ENCODE data around the gene CCER1. TPM values are rescaled to one million over a fixed set of nuclear protein-coding genes. Genes with fewer than 3 reads are reported as not detected.

Gene CCER1
- total and polyA plus RNA-seq, 2 donors = not detected

DNA sequence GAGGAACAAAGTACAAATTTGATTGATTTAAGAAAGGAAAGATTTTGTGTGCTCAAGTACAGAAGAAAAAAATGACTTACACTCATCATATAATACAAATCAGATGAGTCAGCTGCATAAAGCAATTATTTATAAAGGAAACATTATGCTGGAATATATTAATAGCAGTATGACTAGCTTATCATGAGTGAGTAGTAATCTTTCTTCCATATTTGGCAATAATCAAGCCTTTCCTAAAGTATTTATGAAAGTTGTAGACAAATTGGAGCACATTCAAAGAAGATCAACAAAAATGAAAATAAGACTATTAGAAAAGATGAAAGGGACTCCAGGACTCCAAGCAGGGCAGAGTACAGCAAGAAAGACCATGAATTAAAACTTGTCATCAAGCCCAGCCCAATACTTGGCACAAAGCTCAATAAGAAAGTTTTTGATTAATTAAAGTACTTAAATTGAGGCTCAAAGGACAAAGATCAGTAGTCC, 32.8 kb downstream of the CCER1 start:
- H3K4me3 ChIP-seq (ENCODE audit: low read depth, low read length) = no peak overlapping the region
- H3K27ac ChIP-seq (ENCODE audit: low read depth) = no peak overlapping the region
- H3K36me3 ChIP-seq (ENCODE audit: insufficient read depth) = no peaks in the 10 kb centered on the region
- no peaks in the 10 kb centered on the region for H3K4me1 ChIP-seq (ENCODE audit: insufficient read depth)
- DNase-seq (ENCODE audit: extremely low spot score) = no peak

DNA sequence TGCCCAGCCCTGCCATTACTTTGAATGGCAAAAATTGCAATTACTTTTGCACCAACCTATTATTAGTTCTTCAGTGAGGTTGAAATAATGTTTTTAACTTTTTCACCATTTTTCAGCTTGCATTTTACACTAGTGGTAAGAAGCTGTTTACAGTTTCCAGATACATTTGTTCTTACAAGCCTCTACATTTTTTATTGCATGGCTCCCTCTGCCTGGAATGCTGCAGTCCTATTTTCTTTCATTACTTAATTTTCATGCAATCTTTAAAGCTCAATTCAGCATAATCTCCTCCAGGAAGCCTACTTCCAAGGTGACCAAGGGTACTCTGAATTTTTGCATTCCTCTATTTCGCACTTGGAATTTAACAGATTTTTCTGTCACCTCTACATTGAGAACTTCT, 33.4 kb downstream of the CCER1 start:
- no peaks in the 10 kb centered on the region for H3K4me1 ChIP-seq (ENCODE audit: insufficient read depth)
- 87% methylated on average over 1 of the region's 1 CpG for WGBS
- no peak overlapping the region for H3K27ac ChIP-seq (ENCODE audit: low read depth)
- H3K36me3 ChIP-seq (ENCODE audit: insufficient read depth) = no peaks in the 10 kb centered on the region
- no peak for DNase-seq (ENCODE audit: extremely low spot score)
- H3K4me3 ChIP-seq (ENCODE audit: low read depth, low read length) = no peak overlapping the region

DNA sequence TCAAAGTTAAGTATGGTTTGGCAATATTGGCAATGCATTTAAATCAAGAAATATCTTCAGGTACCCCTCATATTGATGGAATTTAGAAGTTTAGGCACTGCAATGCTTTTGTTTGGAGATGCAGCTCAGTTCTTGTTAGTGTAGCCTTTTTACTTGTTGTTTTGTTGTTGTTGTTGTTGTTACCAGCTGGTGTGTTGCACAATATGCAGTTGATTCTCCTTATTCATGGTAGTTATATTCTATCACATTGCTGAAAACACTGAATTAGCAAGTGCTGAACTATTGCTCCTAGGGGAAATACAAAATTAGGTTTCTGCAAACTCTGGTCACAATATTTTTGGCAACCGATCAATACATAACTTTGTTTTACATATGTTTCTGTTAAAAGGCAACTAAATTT, 34.8 kb downstream of the CCER1 start:
- no peak for DNase-seq (ENCODE audit: extremely low spot score)
- Histone ChIP-seq H3K36me3 (ENCODE audit: insufficient read depth) (no peaks in the 10 kb centered on the region), H3K4me1 (ENCODE audit: insufficient read depth) (peaks cover 2% of the 10 kb centered on the region), H3K27ac (ENCODE audit: low read depth) (no peak overlapping the region), H3K4me3 (ENCODE audit: low read depth, low read length) (no peak overlapping the region)
- 96% methylated on average over 1 of the region's 1 CpG for WGBS

DNA sequence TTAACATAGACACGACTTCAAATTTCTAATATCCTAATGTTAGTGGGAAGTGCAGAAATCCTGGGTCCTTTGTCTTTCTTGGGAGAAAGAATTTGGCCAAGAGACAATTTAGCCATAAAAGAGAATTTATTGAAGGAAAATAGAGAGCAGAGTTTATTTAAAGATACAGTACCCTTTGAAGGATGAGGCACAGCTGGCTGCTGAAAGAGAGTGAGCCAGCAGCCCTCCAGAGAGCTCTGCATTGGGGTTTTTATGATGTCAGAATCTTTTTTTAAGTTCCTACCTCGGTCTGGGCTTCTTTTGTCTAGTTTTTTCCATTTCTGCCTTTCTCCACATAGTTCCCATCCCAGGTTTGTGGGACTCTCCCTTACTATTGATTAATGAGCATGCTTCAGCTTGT, 37.5 kb downstream of the CCER1 start:
- no peak overlapping the region for H3K4me3 ChIP-seq (ENCODE audit: low read depth, low read length)
- no peaks in the 10 kb centered on the region for H3K36me3 ChIP-seq (ENCODE audit: insufficient read depth)
- 27% methylated on average over 2 of the region's 2 CpGs for WGBS
- DNase-seq (ENCODE audit: extremely low spot score) = no peak
- no peak overlapping the region for H3K27ac ChIP-seq (ENCODE audit: low read depth)
- H3K4me1 ChIP-seq (ENCODE audit: insufficient read depth) = peaks cover 2% of the 10 kb centered on the region

DNA sequence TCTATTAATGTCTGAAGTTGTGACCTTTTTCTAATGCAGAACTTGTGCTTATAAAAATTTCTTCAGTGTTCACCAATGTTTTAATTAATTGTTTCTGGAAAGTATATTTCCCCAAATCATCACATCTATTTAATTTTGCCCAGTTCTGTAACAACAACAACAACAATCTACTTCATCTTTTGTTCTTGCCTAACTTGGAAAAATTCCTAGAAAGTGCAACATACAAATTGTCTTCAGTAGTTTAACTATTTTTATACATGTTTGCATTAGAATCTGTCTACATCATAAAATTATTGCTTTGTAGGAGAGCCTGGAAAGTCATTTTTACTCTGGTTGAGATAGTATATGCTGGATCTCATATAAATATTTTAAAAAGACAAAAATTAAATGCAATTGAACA, 38.5 kb downstream of the CCER1 start:
- H3K27ac ChIP-seq (ENCODE audit: low read depth) = no peak overlapping the region
- H3K4me3 ChIP-seq (ENCODE audit: low read depth, low read length) = no peak overlapping the region
- H3K36me3 ChIP-seq (ENCODE audit: insufficient read depth) = no peaks in the 10 kb centered on the region
- H3K4me1 ChIP-seq (ENCODE audit: insufficient read depth) = peaks cover 2% of the 10 kb centered on the region
- no peak for DNase-seq (ENCODE audit: extremely low spot score)

DNA sequence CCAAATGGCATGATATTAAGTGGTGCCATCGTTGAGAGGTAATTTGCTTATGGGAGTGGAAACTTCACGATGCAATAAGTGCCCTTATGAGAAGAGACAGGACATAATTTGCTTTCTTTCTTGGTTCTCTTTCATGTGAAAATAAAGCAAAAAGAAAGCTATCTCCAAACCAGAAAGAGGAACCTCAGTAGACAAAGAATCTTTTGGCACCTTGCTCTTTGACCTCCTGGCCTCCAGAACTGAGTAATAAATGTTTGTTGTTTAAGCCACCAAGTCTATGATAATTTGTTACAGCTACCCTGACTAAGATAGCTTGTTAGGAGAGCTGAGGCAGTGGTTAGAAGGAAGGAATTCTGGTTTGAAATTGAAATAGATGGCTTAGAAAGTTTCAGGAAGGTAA, 39.6 kb downstream of the CCER1 start:
- Histone ChIP-seq H3K4me3 (ENCODE audit: low read depth, low read length) (no peak overlapping the region), H3K36me3 (ENCODE audit: insufficient read depth) (no peaks in the 10 kb centered on the region), H3K27ac (ENCODE audit: low read depth) (no peak overlapping the region), H3K4me1 (ENCODE audit: insufficient read depth) (peaks cover 2% of the 10 kb centered on the region)
- DNase-seq (ENCODE audit: extremely low spot score) = no peak
- WGBS = 95% methylated on average over 2 of the region's 2 CpGs

DNA sequence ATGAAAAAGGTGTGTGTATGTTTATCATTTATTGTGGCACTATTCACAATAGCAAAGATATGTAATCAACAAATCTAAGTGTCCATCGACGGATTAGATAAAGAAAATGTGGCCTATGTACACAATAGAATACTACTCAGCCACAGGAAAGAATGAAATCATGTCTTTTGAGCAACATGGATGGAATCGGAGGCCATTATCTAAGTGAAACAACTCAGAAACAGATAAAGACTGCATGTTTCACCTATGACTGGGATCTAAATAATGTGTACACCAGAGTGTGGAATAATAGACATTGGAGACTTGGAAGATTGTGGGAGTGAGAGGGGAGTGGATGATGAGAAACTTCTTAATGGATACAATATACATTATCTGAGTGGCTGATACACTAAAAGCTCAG, 44.0 kb downstream of the CCER1 start:
- Histone ChIP-seq H3K36me3 (ENCODE audit: insufficient read depth) (no peaks in the 10 kb centered on the region), H3K4me1 (ENCODE audit: insufficient read depth) (peaks cover 2% of the 10 kb centered on the region), H3K27ac (ENCODE audit: low read depth) (no peak overlapping the region), H3K4me3 (ENCODE audit: low read depth, low read length) (no peak overlapping the region)
- 86% methylated on average over 3 of the region's 3 CpGs for WGBS
- DNase-seq (ENCODE audit: extremely low spot score) = no peak

DNA sequence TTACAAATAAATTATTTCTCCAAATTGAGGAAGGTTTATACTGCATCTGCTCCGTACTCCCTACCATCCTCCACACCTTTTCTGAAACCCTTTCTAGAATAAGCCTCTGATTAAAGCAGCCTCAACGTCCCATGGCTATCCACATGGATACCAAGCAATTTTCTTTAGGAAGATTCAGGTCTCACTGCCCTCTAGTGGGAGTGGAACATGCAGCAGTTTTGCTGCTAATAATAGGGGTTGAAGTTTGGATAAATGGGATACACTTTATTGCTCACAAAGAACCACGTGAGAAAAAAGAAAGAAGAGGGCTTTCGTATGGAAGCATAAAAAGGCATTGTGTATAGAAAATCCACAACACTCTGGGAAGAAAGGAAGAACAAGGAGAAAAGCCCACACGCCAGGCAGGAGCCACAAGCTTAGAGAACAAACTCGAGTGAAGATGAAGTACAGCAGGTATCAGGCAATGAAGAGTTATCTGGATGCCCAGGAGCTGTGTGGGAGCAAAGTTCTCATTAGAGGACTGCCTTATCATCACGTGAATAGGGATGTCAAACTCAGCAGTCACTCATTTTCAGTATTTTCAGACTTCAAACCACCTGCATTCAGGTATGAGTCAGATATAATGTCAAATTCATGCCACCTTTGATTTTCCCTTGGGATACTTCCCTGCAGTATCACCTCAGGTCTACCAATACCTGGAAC, 45.8 kb downstream of the CCER1 start:
- no peaks in the 10 kb centered on the region for H3K36me3 ChIP-seq (ENCODE audit: insufficient read depth)
- no peaks in the 10 kb centered on the region for H3K4me1 ChIP-seq (ENCODE audit: insufficient read depth)
- no peak overlapping the region for H3K27ac ChIP-seq (ENCODE audit: low read depth)
- H3K4me3 ChIP-seq (ENCODE audit: low read depth, low read length) = no peak overlapping the region
- DNase-seq (ENCODE audit: extremely low spot score) = no peak
- 58% methylated on average over 7 of the region's 7 CpGs for WGBS

DNA sequence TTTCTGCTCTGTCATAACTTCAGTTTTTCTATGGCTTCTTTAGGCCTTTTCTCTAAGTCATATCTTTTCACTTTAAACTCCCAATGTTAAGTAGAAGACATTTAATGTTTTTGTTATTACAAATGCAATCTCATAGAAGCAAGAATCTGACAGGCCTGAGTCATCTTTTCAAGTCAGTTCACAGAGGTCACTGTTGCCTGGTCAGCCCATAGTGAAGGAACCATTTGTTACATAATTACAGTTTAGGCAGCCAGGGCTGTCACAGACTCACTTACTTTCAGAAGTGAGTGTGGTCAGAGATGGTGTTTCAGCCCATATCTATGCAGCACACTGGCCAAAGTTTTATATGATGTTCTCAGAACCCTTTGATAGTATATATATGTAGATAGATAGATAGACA, 46.5 kb downstream of the CCER1 start:
- no peak for DNase-seq (ENCODE audit: extremely low spot score)
- Histone ChIP-seq H3K27ac (ENCODE audit: low read depth) (no peak overlapping the region), H3K4me1 (ENCODE audit: insufficient read depth) (no peaks in the 10 kb centered on the region), H3K36me3 (ENCODE audit: insufficient read depth) (no peaks in the 10 kb centered on the region), H3K4me3 (ENCODE audit: low read depth, low read length) (no peak overlapping the region)

DNA sequence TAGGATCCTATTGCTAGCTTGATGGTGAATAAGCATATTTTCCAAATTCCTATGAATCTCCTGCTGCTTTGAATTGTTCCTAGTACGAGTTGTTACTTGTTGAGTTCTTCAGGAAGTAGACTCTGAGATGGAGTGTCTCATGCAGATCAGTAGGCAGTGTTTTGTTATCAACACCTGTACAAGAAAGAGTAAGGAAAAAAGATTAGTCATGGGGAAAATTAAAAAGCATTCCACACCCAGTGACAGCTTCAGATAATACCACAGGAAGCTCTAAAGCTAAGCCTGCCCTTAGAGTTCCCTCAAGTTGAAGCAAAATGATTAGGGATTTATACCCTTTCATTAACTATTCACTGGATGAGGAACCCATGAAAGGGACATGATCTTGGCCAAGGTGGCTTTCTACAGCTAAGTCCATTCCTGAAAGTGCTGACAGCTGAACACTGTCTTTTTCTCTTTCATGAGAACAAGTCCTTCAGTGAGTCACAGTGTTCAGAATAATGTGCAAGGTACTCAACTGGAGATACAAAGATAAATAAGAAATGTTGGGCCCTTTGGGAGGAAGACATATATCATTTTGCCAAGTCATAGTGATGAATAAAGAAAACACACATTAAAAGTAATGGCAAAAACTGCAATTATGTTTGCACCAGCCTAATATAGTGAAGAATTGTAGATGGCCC, 49.1 kb downstream of the CCER1 start:
- WGBS = 81% methylated on average over 1 of the region's 1 CpG
- Histone ChIP-seq H3K4me1 (ENCODE audit: insufficient read depth) (no peaks in the 10 kb centered on the region), H3K27ac (ENCODE audit: low read depth) (no peak overlapping the region), H3K4me3 (ENCODE audit: low read depth, low read length) (no peak overlapping the region), H3K36me3 (ENCODE audit: insufficient read depth) (no peaks in the 10 kb centered on the region)
- no peak for DNase-seq (ENCODE audit: extremely low spot score)

DNA sequence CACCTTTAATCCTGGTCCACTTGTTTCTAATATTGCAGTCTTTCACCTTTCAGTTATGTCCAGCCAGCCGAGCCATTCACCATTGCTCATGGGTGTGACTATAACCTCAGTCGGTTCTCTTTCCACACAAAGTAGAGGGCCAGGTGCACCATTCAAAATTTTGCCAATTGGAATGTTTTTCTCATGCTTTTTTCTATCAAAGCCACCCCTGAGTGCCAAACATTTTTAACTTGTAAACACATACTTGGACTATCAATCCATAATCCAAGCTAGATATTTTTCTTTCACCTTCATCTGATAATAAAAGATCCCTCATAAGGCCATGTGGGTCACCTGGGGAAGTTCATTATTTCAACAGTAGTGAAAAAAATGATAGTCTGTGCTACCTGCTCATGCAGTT, 52.4 kb downstream of the CCER1 start:
- H3K4me1 ChIP-seq (ENCODE audit: insufficient read depth) = no peaks in the 10 kb centered on the region
- no peak overlapping the region for H3K4me3 ChIP-seq (ENCODE audit: low read depth, low read length)
- 94% methylated on average over 2 of the region's 2 CpGs for WGBS
- no peaks in the 10 kb centered on the region for H3K36me3 ChIP-seq (ENCODE audit: insufficient read depth)
- no peak for DNase-seq (ENCODE audit: extremely low spot score)
- no peak overlapping the region for H3K27ac ChIP-seq (ENCODE audit: low read depth)

Other genes with a start within 250 kb of the CCER1 start
- 1.2 TPM for gene EPYC, start 49.8 kb upstream of the CCER1 start, total RNA-seq
- not detected for gene EPYC, start 49.8 kb upstream of the CCER1 start, polyA plus RNA-seq
- gene KERA, start 102.8 kb upstream of the CCER1 start, total RNA-seq = 1.1 TPM
- gene KERA, start 102.8 kb upstream of the CCER1 start, polyA plus RNA-seq = 0.09 TPM
- 2,635 TPM for gene LUM, start 156.3 kb upstream of the CCER1 start, total RNA-seq
- gene LUM, start 156.3 kb upstream of the CCER1 start, polyA plus RNA-seq = 745 TPM
- gene DCN, start 227.6 kb upstream of the CCER1 start, total RNA-seq = 3,503 TPM
- 2,925 TPM for gene DCN, start 227.6 kb upstream of the CCER1 start, polyA plus RNA-seq